NCI-H82 treated with DMSO at 0.1 percent for 48 hours (cell line): Measurements from ENCODE around the gene TPT1.

Source experiments
- DNase-seq: peaks from one replicate; lab custom pipeline; 2025; ENCODE audit not compliant: unreplicated experiment; lab: John Stamatoyannopoulos, UW

Gene TPT1

DNA sequence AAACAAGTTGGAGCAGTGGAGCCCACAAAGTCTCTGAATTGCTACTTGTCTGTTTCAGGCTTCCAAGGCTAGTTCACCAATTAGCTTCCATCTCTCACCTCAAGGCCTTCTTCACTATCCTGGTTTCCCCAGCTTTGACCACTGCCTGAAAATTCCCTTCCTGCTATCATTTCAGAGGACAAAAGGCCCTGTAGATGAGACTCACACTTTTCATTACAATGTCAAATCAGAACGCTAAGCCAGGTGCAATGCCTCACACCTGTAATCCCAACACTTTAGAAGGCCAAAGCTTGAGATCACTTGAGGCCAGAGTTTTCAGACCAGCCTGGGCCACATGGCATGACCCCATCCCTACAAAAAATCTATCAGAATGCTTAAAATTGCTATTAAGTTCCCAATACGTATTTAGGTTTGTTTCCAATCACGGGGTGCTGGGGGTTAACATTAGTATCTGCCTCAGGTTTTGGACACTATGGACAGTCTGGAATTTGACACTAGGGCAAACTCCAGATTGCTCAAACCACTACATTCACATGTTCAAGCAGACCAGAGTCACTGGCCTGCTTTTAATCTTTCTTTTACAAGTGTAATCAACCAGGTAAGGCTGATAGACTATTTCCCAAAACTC, 5.5 kb downstream of the TPT1 start:
- no peak for DNase-seq

DNA sequence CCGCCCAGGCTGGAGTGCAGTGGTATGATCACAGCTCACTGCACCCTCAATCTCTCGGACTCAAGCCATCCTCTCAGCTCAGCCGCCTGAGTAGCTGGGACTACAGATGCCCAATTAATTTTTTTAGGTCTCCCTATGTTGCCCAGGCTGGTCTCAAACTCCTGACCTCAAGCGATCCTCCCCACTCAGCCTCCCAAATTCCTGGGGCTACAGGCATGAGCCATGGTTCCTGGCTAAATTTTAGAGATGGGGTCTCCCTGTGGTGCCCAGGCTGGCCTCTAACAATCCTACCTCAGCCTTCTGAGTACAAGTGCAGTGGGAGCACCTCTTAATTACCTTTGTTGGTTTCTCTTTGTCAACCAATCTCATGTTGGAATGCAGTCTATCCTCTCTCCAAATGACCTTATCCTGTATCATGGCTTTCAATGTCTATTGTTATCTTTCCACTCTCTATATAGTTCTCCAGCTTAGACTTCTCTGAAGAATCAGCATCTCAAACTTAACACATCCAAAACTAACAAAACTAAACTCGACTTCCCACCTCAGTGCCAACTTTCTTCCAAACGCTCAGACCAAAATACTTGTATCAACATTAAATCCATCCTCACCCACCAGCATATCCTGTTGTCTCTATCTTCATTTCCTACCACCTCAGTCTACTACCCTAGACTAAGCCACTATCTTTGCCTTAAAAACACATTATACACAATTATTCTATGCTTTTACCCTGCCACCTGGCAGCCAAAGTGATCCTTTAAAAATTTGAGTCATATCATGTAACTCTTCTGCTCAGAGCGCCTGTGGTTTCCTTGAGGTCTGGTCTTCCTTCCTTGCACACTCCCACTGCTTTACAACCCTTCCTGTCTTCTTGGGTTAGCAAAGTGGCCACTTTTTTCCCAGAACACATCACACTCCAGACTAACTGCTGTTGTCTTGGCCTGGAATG, 6.7 kb downstream of the TPT1 start:
- DNase-seq: no peak

GRCh38 chr13:45333251-45333976, 7.6 kb downstream of the TPT1 start:
- DNase-seq: no peak

DNA sequence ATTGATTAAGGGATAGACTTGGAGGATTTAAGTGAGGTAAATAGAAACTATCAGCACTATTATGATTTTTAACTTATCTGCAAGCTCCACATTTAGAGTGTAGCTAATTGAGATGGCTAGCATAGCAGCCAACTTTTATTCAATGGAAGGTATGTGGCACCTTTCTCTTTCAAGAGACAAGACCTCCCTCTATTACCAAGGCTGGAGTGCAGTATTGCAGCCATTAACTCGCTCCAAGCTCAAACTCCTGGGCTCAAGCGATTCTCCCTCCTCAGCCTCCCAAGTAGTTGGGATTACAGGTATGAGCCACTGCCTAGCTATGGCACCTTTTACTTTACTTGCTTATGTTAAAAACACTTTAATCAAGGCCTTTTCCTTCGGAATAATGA, 8.2 kb downstream of the TPT1 start:
- no peak for DNase-seq

DNA sequence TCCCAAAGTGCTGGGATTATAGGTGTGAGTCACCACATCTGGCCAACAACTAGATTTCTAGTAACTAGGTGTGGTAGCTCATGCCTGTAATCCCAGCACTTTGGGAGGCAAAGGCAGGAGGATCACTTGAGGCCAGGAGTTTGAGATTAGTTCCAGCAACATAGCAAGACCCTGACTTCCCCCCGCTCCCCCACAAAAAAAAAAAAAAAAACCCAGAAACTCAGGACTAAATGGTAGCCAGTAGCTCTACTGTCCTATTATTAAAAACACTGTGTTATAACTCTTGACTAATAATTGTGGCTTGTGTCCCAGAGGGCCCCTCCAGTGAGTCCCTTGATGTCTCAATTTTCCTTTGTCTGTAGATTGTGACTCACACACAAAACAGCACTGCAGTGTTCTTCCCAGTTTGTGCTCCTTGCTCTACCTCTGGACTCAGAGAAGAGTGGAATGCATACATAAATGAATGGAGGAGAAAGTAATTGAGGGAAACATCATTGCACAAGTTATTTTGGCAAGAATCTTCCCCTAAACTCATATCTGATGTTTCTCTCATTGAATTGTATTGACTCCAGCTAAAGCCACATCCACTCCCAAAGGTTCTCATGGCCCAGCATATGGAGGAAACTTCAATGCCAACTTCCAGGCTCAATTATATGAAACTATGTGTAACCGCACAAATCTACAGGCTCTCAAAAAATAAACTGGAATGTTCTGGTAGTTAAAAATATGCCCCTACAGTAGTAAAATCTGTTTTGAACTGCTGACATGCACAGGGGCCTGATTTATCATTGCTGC, 8.8 kb downstream of the TPT1 start:
- DNase-seq: no peak

DNA sequence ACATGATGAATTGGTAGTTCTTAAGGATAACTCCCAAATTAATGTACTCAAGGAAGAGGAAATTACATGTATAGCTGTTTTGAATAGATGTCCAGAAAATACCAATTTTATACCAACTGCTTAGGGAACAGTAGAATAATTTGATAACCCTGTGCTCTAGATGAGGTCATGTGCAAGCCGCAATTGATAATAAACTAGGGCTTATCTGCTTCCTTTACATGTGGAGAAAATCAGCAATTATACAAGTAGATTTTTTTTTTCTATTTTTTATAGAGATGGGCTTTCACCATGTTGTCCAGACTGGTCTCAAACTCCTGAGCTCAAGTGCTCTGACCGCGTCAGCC, 9.3 kb downstream of the TPT1 start:
- no peak for DNase-seq

DNA sequence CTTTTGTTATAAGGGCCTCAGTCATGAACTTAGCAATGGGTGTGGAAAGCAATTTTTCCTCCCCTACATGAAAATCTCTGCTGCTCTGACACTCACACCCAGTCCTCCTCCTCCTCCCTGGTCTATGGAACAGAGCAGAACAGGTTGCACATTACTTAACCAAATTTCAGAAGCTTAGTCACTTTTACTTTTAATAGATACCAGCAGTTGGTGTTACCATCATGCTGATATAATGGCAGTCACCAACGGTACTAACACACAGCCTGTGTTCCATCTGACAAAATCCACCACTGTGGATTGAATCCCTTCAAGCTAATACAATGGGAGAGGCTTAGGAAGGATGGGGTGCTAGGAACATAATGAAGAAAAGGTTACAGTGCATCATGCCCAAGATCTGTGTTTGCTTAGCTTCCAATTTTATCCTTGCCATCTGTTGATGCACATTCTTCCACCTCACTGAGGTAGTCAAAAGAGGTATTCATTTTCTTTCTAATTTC, 9.8 kb downstream of the TPT1 start:
- peak; percentile 45 for DNase-seq

DNA sequence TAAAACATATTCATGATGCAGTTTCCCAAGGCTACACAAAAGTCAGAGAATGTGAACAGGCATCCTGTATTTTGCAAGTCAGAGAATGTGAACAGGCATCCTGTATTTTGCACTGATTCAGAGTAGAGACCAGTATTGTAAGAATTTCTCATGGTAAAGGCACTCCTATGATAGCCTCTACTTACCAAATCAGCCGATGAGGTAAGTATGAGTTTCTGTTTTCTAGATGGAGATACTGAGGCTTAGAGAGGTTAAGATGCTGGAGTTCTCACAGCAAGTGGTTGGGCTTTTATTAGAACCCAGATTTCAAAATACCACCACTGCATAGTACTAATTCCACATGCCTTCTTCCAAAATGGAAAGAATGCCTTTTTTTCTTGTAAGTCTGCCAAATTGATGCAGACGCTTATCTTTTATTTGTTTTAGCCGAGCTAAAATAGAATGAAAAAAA, 12.3 kb downstream of the TPT1 start:
- DNase-seq: no peak

DNA sequence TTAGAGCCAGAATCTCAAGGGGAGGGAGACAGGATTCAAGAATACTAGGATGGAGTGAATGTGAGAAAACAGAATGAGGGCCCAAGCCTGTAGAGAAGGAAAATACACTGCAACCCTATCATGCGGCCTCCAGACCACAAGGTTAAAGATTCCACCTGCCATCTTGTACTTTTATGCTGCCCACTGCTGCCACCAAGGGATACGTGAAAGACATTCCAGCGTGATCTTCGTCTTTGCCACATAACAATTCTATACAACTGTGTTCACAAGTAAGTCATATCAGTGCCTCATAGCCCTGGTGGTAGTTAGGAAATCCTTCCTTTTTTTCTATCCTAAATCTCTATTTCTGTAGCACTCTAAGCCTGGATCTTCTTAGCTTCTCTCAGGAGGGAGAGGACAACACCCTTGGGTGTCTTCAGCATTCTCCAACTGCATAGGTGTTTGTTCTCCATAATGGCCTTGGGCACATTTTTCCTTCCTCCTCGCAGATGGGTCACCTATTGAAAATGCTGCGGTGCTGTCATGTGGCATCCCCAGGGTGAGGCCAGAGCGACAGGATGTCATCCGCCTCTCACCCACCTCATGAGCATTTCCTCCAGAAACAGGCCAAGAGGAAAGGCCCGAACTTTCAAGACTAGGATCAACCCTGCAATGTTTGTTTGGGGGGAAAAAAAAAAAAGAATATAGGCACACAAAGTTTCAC, 13.6 kb downstream of the TPT1 start:
- no peak for DNase-seq

GRCh38 chr13:45325806-45326205, 15.2 kb downstream of the TPT1 start:
- no peak for DNase-seq

DNA sequence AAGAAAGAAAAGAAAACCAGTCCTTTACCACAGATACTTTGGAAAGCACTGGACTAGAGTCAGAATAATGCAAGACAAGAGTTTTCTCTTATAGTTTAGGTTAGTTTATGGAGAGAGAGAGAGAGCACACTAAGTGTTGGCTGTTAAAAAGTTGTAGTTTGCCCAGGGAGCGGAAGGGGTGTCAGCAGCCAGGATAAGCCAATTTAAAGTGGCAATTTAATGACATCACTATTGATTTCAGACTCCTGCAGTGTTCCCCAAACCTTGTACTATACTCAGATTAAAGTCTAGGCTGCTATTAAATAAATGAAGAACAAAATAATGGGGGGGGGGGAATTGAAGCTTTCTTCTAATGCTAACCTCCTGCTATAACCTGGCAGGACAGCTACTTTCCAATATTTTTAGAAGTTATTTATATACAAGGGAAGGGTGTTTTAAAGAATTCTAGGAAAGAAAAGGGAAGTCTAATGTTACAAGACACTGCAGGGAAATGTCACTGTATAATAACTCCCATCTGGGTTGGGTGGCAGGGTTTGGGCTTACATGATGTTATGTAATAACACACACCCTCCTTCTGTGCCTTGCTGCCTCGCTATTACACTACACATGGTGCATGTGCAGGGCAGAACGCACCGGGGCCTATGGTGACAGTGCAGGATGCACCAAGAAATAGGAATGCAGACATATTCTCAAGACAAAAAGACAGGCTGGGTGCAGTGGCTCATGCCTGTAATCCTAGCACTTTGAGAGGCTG, 19.9 kb downstream of the TPT1 start:
- DNase-seq: no peak

DNA sequence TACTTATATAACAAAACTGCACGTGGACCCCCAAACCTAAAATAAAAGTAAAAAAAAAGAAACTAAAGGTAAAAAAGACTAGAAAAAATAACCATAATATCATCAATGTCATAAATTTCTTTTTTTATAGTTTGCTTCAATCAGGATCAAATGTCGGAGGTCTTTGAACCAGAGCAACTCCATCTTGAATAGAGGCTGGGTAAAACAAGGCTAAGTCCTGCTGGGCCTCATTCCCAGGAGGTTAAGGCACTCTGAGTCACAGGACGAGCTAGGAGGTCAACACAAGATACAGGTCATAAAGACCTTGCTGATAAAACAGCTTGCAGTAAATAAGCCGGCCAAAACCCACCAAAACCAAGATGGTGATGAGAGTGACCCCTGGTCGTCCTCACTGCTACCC, 24.0 kb downstream of the TPT1 start:
- DNase-seq: no peak

DNA sequence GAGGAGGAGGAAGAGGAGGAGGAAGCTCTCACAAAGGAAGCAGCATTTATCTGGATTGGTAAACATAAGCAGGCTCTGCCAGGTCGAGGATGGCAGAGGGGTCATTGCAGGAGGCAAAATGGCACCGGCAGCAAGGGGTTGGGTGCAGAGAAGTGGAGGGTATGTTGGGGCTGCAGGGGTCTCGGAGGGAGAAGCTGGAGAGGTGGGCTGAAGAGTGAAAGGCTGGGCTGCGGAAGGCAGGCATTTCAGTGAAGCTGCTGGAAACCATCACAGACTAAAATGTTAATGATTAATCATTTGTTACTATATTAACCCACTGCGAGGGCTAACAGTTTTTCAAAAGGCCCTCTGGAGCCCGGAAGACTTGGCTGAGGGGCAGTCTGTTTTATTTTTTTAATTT, 24.6 kb downstream of the TPT1 start:
- no peak for DNase-seq

- DNase-seq: no peak
Measured at GRCh38 chr13:45315520-45316167, 25.3 kb downstream of the TPT1 start.

DNA sequence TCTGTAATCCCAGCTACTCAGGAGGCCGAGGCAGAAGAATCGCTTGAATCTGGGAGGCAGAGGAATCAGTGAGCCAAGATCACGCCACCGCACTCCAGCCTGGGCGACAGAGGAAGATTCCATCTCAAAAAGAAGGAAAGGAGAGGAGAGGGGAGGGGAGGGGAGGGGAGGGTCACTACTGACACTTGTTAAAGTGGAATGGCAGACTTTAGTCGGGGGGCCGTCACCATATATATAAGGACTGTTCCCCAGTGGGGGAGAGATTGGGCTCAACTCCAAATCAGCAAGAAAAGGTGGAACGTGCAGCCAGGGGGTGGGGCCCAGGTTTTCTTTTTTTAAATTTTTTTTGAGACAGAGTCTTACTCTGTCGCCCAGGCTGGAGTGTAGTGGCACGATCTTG, 26.2 kb downstream of the TPT1 start:
- DNase-seq: no peak

DNA sequence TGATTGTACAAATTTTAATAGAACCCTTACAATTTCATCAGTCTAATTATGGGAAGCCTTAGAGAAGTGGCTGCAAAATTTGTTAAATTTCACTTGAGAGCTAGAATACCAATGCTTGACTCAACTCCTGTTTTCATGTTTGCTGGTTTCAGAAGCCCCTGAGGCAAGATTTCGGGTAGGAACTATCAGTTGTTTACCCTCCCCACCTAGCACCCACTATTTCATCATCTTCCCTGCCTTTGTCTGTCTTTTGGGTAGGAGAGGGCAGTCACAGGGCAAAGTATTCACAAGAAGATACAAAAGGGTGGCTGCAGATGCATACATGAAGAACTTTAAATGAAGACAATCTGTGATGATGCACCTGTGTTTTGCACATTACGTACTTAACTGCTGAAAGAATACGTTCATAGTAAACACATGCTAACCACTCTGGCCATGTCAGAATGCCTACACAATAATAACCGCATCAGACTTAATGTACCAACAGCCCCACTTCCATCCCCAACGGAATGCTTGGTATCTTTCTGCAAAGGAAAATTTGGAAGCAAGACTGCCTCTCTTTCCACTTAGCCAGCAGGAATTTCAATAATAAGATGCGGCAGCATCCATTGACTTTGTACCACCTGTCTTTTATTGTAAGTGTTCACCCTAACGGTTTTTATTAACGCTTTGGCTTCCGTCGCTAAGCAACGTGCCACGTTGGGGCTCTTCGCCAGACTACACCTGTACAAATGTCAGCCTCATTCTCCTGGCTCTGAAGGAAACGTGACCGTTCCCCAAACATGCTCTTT, 30.4 kb downstream of the TPT1 start:
- DNase-seq: no peak

- DNase-seq: no peak
Measured at GRCh38 chr13:45306966-45307365, 34.0 kb downstream of the TPT1 start.

DNA sequence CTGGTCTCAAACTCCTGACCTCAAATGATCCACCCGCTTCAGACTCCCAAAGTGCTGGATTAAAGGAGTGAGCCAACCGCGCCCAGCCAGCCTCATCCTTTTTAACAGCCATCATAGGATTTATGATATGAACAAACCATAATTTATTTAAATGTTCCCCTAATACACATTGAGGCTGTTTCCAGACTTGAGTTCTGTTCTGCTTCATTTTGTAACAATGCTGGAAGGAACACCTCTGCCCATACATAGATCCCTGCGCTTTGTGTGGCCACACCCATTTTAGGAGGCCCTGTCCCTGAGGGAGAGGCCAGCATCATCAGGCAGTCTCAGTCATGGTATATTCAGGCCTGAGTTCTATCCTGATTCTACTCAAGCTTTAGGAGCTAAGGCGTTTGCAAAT, 35.9 kb downstream of the TPT1 start:
- no peak for DNase-seq
